K562 treated with DMSO at 1 percent for 12 hours (cell line): ENCODE measurements around the gene BPIFB2. TPM values are rescaled to one million over a fixed set of nuclear protein-coding genes. Genes with fewer than 3 reads are reported as not detected.

Experiments
- total RNA-seq: library from RNA; unstranded; fragments of 300-600 nt; gene quantifications from 2 replicates; pipeline ENCODE4 v1.2.3, GENCODE V29; 2022; ENCODE audit not compliant: insufficient read depth

BPIFB2 gene
- total RNA-seq = not detected in 2 replicates

GRCh38 chr20:33007376-33008335 lies at the start of gene BPIFB2:
Gene BPIFB2, plus strand, starts transcription at chr20:33007704. Its CDS starts 871 bp downstream, at chr20:33008575.

GRCh38 chr20:33004141-33004751 lies 3.3 kb upstream of the BPIFB2 start, which contains the start of gene SUN5:
Gene SUN5, minus strand, starts transcription at chr20:33004433. Its CDS starts 93 bp downstream, at chr20:33004340.

GRCh38 chr20:33031531-33031930 lies 24.0 kb downstream of the BPIFB2 start, which contains the start of gene BPIFB6:
Gene BPIFB6, plus strand, starts transcription at chr20:33031648. Its CDS starts 0 bp downstream, at chr20:33031648.

GRCh38 chr20:33053291-33054106 lies 46.0 kb downstream of the BPIFB2 start, which contains the start of gene BPIFB3:
Gene BPIFB3, plus strand, starts transcription at chr20:33053903. Its CDS starts 1,533 bp downstream, at chr20:33055436.

Other genes starting within 250 kb of the BPIFB2 start
- gene DNMT3B, start 245.3 kb upstream of the BPIFB2 start, total RNA-seq = 10.6 and 26.5 TPM in 2 replicates
- 69.0 and 136 TPM in 2 replicates for gene MAPRE1, start 187.8 kb upstream of the BPIFB2 start, total RNA-seq
- gene EFCAB8, start 148.8 kb upstream of the BPIFB2 start, total RNA-seq = not detected in 2 replicates
- not detected in 2 replicates for gene SUN5, start 3.3 kb upstream of the BPIFB2 start, total RNA-seq
- not detected in 2 replicates for gene BPIFB6, start 23.9 kb downstream of the BPIFB2 start, total RNA-seq
- gene BPIFB3, start 46.2 kb downstream of the BPIFB2 start, total RNA-seq = not detected in 2 replicates
- not detected in 2 replicates for gene BPIFB4, start 71.9 kb downstream of the BPIFB2 start, total RNA-seq
- gene BPIFA2, start 160.5 kb downstream of the BPIFB2 start, total RNA-seq = not detected in 2 replicates
- not detected in 2 replicates for gene BPIFA3, start 209.6 kb downstream of the BPIFB2 start, total RNA-seq
- gene BPIFA1, start 228.3 kb downstream of the BPIFB2 start, total RNA-seq = not detected in 2 replicates